ENCODE measurements around the gene MAP7. TPM values are rescaled to one million over a fixed set of nuclear protein-coding genes. Genes with fewer than 3 reads are reported as not detected.

Gene MAP7
- total and polyA plus RNA-seq, 2 donors (not counting 3 experiments of a cell fraction or from before 2014, with no cell fraction given): 0.07 to 0.42 TPM

DNA sequence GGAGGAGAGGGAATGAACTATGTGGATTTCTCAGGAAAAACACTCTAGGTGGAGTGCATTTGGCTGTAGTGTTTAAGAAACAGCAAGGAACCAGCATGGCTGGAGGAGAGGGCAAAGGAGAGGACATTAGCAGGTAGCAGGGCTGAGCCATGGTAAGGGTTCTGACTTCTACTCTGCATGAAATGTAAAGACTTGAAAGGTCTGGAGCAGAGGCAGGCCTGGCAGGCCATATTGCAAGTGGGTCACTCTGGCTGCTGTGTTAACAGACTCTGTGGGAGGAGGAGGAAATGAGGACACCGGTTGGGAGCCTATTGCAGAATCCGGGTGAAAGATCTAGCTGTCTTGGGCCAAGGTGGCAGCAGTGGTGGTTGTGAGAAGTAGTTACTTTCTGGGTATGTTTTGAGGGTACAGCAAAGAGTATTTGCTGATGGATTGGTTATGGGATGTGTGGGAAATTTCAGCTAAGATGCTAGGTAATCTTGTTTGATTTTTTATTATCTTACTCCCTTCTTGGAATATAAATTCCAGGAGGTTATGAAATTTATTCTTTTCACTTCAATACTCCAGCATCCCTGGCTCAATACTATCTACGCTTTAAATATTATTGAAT is 144.7 kb downstream of the MAP7 start:
- ChIA-PET POLR2A (no interaction called here), CTCF (interaction anchor here (1.4 kb wide), 1 partner anchor 14 kb away, joined by 5 read pairs; no protein-coding TSS in a partner anchor)
- intact Hi-C loops (cut with micrococcal nuclease): no loop called here
- Histone ChIP-seq H3K4me1 (ENCODE audit: control insufficient read depth, extremely low read depth, insufficient read depth, low read length) (no peaks in the 10 kb centered on the region), H3K9ac (replicated peaks; ENCODE audit: extremely low read depth, insufficient read depth, low read length) (no peak overlapping the region), H3K4me3 (replicated peaks in 1 of 3; ENCODE audit: insufficient read depth in 1 of 3, low read depth in 1 of 3, low read length in 3 of 3) (no peak overlapping the region), H3K9me1 (replicated peaks; ENCODE audit: control insufficient read depth, extremely low read depth, insufficient read depth, low read length) (no peaks in the 10 kb centered on the region), H3K27ac (ENCODE audit: insufficient read depth, low read depth, low read length) (no peak overlapping the region), H3K4me2 (ENCODE audit: insufficient read depth, low read length) (no peak overlapping the region), H4K20me1 (replicated peaks; ENCODE audit: control insufficient read depth, extremely low read depth, insufficient read depth, low read length) (no peaks in the 10 kb centered on the region), H3K9me3 (replicated peaks; ENCODE audit: control insufficient read depth, insufficient read depth, low read length) (no peaks in the 10 kb centered on the region), H3K27me3 (ENCODE audit: control insufficient read depth in 2 of 2, insufficient read depth in 2 of 2, low read length in 2 of 2) (no peaks in the 10 kb centered on the region), H3K36me3 (ENCODE audit: control insufficient read depth in 2 of 2, extremely low read depth in 1 of 2, insufficient read depth in 2 of 2, low read length in 2 of 2) (no peaks in the 10 kb centered on the region), H3K79me2 (ENCODE audit: control insufficient read depth, insufficient read depth, low read length) (no peaks in the 10 kb centered on the region), H2AFZ (ENCODE audit: low read depth, low read length) (no peak overlapping the region)
- dilution Hi-C loops (cut with MboI; ENCODE audit: extremely low pct_ligation_motif_present, low sequenced_read_pairs): no loop called here
- BruUV-seq (replicated peaks): no TSS peak
- TF ChIP-seq POLR2AphosphoS5 (IDR thresholded peaks at IDR 0.05; ENCODE audit: insufficient read depth, low read depth, low read length) (no peak), JUN (IDR thresholded peaks at IDR 0.05; ENCODE audit: borderline replicate concordance, insufficient read depth, insufficient read length, low read depth) (no peak), GATA2 (IDR thresholded peaks at IDR 0.05; ENCODE audit: insufficient read depth, insufficient read length, low read depth, low read length) (no peak), EZH2 (IDR thresholded peaks at IDR 0.05; ENCODE audit: borderline replicate concordance, low read depth, low read length, severe bottlenecking) (no peak), FOS (IDR thresholded peaks at IDR 0.05; ENCODE audit: borderline replicate concordance, insufficient read depth, low read length) (no peak), MYC (IDR thresholded peaks at IDR 0.05; ENCODE audit: low read depth, low read length) (no peak)
- TF ChIP-seq, protein P1, sequence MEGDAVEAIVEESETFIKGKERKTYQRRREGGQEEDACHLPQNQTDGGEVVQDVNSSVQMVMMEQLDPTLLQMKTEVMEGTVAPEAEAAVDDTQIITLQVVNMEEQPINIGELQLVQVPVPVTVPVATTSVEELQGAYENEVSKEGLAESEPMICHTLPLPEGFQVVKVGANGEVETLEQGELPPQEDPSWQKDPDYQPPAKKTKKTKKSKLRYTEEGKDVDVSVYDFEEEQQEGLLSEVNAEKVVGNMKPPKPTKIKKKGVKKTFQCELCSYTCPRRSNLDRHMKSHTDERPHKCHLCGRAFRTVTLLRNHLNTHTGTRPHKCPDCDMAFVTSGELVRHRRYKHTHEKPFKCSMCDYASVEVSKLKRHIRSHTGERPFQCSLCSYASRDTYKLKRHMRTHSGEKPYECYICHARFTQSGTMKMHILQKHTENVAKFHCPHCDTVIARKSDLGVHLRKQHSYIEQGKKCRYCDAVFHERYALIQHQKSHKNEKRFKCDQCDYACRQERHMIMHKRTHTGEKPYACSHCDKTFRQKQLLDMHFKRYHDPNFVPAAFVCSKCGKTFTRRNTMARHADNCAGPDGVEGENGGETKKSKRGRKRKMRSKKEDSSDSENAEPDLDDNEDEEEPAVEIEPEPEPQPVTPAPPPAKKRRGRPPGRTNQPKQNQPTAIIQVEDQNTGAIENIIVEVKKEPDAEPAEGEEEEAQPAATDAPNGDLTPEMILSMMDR (IDR thresholded peaks at IDR 0.05; ENCODE audit: extremely low read depth in 1 of 2, insufficient read depth in 1 of 2, low read depth in 1 of 2, low read length in 2 of 2): no peak
- TF ChIP-seq, protein P2, sequence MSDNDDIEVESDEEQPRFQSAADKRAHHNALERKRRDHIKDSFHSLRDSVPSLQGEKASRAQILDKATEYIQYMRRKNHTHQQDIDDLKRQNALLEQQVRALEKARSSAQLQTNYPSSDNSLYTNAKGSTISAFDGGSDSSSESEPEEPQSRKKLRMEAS (IDR thresholded peaks at IDR 0.05; ENCODE audit: insufficient read depth, insufficient read length): no peak
- FAIRE-seq: no peak
- no peak for DNase-seq (ENCODE audit: low read depth, low spot score)
